Stimulated activated CD8-positive, alpha-beta memory T cell treated with anti-CD3 and anti-CD28 coated beads, Interleukin-2, amount 100 ng/mL, for 1 hour (primary cell): ENCODE measurements around the gene PCGF1.

ENCODE experiments used
- DNase-seq, 2 donors: peaks; one replicate each; pipeline ENCODE4 v3.0.0-alpha.2; 2020; ENCODE audit warnings: low read depth in 2 of 2

Gene PCGF1

GRCh38 chr2:74515271-74515980, 7.9 kb upstream of the PCGF1 start:
- no peak for DNase-seq

- DNase-seq: no peak
Measured at GRCh38 chr2:74514368-74515270, 7.1 kb upstream of the PCGF1 start, which contains the start of gene TLX2. Gene TLX2, plus strand, starts transcription at chr2:74514450. Its CDS starts 357 bp downstream, at chr2:74514807.

- no peak for DNase-seq
Measured at GRCh38 chr2:74513605-74514367, 6.3 kb upstream of the PCGF1 start.

DNA sequence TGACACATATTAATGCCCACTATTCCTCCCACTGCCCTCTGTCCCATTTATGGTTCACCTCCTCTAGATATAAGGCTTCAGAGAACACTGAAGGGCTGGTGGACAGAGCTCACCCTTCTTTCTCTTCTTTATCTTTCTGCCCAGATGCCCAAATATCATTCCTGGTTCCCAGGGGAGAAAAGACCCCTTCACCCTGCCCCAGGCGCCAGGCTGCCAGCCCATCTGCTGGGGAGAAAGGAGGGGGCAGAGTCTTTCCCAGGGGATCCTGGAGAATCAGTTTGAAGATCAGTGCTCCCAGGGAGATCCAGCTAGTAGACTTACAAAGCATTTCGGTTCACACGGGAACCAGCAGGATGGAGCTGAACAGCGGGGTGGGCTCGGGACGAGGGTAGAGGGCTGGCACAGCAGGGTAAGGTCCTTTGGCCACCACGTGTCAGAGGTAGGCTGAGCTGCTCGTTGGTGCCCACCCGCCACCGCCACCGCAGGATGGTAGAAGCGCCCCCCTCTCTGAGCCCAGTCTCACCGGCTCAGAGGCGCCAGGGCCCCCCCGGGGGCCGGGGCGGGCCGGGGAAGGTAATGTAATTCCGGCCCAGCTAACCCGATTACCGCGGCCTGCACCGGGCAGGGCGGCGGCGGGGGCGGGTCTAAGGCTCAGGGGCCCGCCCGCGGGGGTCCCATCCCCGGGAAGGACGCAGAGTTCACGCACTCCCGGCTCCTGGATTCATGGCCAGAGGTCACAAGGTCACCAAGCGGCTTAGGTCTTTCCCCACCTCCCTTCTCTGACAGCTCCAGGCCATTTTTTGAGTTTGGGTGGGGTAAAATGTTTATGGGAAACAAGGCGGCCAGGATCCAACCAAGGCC, 5.5 kb upstream of the PCGF1 start:
- DNase-seq: no peak

DNA sequence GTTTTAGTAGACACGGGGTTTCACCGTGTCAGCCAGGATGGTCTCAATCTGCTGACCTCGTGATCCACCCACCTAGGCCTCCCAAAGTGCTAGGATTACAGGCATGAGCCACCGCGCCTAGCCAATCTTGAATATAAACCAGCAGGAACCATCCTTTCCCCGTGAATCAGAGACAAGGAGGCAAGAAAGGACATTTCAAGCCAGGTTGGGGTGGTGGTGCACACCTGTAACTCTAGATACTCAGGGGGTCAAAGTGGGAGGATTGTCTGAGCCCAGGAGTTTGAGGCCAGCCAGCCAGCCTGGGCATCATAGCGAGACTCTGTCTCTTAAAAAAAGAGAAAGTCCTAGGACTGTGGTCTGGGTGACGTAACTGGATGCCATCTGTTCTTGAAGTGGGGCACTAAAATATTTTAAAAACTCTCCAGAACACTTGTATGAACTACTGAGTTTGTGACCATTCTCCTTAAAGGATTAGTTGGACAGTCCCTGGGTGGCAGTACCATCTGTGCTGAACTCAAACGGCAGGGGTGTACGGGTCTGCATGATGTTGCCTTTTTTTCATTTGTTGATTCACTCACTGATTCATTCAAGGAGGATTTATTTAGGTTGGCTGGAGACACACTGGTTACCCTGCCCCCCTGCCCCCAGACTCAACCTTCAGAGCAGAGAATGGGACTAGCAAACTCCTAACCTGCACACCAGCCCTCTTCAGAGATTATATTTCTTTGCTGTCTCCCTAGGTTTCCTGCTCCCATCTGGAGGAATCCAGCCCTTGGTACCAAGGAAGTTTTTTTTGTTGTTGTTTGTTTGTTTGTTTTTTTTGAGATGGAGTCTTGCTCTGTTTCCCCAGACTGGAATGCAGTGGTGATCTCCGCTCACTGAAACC, 3.9 kb upstream of the PCGF1 start:
- DNase-seq: no peak

GRCh38 chr2:74510272-74510671, 2.8 kb upstream of the PCGF1 start:
- DNase-seq: no peak

DNA sequence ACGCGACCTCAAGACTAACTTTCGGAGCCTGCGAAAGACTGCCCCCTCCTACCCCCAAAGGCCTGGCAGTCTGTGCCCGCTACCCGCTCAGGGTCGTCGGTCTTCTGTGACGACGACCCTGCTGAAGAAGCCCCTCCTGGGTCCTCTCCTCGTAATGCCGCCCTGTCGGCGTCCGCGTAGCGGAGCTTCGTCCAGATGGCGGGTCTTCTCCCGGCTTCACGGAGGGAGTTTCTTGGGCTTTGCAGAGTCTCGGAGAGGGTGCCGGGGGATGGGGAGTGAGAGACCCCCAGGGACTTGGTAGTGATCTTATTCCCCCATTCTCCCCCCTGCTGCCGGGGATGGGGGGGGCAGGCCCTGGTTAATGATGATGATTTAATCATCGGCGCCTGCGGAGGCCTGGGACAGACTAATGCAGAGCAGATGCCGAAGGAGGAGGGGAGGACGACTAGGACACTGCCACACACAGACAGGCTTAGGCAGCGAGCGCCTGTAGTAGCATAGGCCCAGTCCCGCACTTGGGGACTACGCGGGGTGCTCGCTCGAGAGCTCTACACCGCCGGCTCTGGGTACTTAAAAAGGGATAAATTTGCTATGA, 528 bp upstream of the PCGF1 start:
- DNase-seq: no peak

DNA sequence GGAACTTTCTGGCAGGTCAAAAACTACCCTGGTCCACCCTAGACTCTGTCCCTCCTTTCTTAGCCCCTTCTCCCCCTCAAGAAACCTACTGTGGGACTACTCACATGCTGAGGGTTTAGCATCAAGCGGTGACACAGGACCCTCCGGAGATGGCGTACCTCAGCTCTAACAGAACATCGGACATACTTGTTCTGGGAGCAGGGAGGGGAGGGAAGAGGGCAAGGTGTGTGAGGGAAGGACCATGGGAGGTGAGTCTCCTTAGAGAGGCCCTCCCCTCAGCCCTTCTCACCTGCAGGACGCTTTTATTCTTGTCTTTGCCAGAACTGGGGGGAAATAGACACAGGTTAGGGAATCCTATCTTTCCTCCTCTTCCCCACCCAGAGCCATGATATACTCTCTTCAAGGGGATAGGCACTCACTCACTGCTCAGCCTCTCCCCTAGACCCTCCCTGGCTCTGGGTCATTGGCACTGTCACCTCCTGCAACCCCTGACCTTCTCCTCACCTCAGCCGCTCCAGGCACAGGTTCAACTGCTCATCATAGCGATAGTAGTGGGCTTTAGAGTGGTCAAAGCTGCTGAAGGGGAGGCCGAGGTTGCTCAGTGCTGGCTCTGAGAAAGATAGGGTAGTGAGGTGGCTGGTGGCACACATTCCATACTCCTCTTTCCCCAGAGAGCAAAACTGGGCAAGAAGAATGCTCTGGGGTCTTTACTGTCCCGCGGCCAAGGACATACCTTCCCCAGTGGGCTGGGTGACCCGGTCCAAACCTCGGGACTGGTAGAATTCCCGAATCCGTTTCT, 1.8 kb downstream of the PCGF1 start:
- no peak for DNase-seq

DNA sequence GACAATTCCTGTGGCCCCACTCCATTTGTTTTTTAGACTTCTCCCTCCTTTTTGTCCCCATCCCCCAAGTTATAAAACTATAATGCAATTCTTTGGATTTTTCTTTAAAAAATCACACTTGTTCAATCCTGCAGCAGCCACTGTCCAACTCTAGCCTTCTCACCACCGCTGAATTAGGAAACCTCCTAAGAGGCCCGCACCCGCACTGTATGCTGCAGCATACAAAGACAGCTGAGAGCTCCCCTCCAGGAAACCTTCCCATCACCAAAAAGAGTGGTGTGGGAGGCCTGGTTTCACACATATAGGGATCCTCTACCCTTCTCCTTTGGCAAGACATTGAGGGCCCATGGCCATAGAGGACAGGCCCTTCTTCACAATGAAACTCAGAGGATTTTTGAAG, 2.9 kb downstream of the PCGF1 start:
- no peak for DNase-seq

DNA sequence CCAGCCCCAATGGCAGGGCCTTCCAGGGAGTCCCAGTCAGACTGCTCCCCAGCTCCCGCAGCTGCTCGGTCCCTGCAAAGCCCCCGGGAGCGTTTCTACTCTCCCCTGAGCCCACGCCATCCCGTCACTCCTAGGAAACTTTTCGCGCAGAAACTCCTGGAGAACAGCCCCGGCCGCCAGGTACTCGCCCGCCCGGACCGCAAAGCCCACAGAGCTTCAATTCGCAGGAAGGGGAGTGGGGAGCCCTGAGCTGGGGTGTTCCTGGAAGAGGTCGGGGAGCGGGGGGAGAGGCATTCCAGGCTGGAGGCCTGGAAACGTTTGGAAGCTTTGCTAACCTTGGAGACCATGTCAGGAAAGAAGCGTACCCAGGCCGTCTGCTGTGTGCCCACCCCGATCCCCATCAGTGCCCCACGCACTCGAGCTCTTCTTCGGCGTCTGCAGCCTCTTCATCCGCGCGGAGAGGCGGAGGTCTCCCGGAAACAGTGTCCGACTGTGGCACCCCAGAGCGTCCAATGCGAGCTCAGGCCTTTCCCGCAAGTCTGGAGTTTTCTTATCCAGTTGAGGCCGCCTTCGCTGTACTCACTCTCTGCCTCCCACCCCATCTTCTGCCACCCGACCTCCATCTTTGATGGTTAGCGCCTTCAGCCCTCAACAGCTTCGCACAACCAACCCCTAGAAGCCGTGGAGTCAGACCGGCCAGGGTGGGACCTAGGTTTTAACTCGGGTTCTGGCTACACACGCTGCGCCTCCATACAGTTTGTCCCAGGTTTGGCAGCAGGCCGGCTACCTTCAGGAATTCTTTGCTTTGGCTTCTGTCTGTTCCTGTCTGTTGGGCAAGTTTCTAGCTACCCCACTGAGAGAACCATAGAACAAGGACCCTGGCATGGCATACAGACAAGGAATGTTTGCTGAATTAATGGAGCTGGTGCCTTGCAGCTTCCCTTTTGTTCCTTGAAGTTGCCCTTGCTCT, 3.7 kb downstream of the PCGF1 start:
- no peak for DNase-seq

GRCh38 chr2:74502720-74503505, 4.6 kb downstream of the PCGF1 start:
- DNase-seq: no peak

- DNase-seq: no peak
Measured at GRCh38 chr2:74502147-74502719, 5.3 kb downstream of the PCGF1 start.

DNA sequence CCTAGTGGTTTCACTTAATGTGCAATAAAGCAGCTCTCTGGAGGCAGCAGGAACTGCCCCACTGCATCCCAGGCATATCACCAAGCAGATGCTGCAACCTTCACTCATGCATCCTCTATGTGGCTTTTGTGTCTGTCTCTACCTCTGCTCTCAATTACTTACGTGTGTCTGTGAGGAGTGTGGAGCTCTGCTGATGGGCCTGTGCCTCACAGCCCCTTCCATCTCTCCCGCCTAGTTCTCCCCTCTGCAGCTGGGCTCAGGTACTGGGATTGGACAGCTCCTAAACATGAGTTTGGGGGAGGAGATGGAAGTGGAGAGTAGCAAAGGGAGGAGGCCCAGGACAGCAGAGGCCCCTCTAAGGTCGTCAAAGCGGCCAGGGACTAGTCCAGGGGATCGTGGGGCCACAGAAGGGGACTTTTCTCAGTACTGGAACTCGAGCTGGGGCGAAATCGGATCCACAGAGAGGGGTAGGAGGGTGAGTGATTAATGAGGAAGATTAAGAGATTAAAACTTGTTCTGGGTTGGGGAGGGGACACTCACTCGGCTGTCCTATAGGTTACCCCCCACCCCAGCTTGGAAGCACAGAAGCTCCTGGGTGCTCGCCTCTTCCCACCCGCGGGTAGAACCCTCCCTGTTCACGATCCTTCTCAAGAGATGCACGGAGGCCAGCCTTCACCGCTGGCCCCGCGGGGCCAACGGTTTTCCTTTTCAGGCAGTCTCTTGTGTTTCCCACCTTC, 6.0 kb downstream of the PCGF1 start:
- DNase-seq: no peak

GRCh38 chr2:74500578-74500946, 6.9 kb downstream of the PCGF1 start:
- no peak for DNase-seq

- no peak for DNase-seq
Measured at GRCh38 chr2:74499940-74500577, 7.4 kb downstream of the PCGF1 start.
